Measurements from ENCODE around the gene FAM131B. TPM values are rescaled to one million over a fixed set of nuclear protein-coding genes. Genes with fewer than 3 reads are reported as not detected.

Gene FAM131B
- polyA plus RNA-seq, 1 donor (not counting 4 experiments of a cell fraction or from before 2014, with no cell fraction given): 0.21 TPM

DNA sequence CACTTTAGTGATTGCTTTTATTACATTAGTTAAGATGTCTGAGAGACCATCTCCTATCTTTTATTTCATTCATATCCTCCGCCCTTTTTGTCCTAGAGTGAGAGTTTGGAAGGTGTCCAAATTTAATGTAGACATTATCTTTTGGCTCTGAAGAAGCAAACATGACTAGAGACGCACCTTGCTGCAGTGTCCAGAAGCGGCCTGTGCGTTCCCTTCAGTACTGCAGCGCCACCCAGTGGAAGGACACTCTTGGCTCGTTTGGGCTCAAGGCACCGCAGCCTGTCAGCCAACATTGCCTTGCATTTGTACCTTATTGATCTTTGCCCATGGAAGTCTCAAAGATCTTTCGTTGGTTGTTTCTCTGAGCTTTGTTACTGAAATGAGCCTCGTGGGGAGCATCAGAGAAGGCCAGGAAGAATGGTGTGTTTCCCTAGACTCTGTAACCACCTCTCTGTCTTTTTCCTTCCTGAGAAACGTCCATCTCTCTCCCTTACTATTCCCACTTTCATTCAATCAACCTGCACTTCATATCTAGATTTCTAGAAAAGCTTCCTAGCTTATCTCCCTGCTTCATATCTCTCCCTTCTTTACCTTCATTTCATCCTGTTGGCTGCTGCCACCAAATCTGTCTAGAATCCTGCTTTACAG, 57.0 kb downstream of the FAM131B start:
- Histone ChIP-seq H2AFZ (ENCODE audit: control insufficient read depth, low read length) (no peak overlapping the region), H3K4me2 (ENCODE audit: control insufficient read depth, extremely low read depth, insufficient read depth, low read depth, low read length) (no peak overlapping the region), H3K79me2 (ENCODE audit: control insufficient read depth, insufficient read depth, low read length) (no peaks in the 10 kb centered on the region), H3K9me1 (ENCODE audit: control insufficient read depth, extremely low read depth, insufficient read depth, low read length) (no peaks in the 10 kb centered on the region), H3K27me3 (ENCODE audit: control insufficient read depth, extremely low read depth, insufficient read depth, low read length) (no peaks in the 10 kb centered on the region), H4K20me1 (ENCODE audit: control insufficient read depth, extremely low read depth, insufficient read depth, low read length) (no peaks in the 10 kb centered on the region), H3K4me1 (ENCODE audit: control insufficient read depth, extremely low read depth, insufficient read depth, low read length) (peaks cover 7% of the 10 kb centered on the region), H3K36me3 (ENCODE audit: control insufficient read depth in 2 of 2, extremely low read depth in 1 of 2, insufficient read depth in 2 of 2, low read length in 2 of 2) (peaks cover 23 to 37% of the 10 kb centered on the region in 2 experiments), H3K9ac (ENCODE audit: control insufficient read depth, extremely low read depth, insufficient read depth, low read length) (no peak overlapping the region), H3K9me3 (ENCODE audit: control insufficient read depth, low read depth, low read length) (no peaks in the 10 kb centered on the region), H3K4me3 (ENCODE audit: control insufficient read depth in 2 of 3, extremely low read depth in 1 of 3, insufficient read depth in 2 of 3, low read depth in 1 of 3, low read length in 3 of 3) (no peak overlapping the region), H3K27ac (ENCODE audit: control insufficient read depth, insufficient read depth, low read length) (no peak overlapping the region)
- no peak for TF ChIP-seq EZH2 (IDR thresholded peaks at IDR 0.05; ENCODE audit: low read length)
- TF ChIP-seq, protein P1, sequence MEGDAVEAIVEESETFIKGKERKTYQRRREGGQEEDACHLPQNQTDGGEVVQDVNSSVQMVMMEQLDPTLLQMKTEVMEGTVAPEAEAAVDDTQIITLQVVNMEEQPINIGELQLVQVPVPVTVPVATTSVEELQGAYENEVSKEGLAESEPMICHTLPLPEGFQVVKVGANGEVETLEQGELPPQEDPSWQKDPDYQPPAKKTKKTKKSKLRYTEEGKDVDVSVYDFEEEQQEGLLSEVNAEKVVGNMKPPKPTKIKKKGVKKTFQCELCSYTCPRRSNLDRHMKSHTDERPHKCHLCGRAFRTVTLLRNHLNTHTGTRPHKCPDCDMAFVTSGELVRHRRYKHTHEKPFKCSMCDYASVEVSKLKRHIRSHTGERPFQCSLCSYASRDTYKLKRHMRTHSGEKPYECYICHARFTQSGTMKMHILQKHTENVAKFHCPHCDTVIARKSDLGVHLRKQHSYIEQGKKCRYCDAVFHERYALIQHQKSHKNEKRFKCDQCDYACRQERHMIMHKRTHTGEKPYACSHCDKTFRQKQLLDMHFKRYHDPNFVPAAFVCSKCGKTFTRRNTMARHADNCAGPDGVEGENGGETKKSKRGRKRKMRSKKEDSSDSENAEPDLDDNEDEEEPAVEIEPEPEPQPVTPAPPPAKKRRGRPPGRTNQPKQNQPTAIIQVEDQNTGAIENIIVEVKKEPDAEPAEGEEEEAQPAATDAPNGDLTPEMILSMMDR (optimal IDR thresholded peaks at IDR 0.05 in 1 of 3, IDR thresholded peaks at IDR 0.05 in 1 of 3, conservative IDR thresholded peaks at IDR 0.05 in 1 of 3; ENCODE audit: extremely low read depth in 1 of 3, insufficient read depth in 2 of 3, low read length in 3 of 3): peak; percentile 89 to 95 (median 90)
- dilution Hi-C loops (cut with MboI; ENCODE audit: extremely low pct_ligation_motif_present, low sequenced_read_pairs): no loop called here
- DNase-seq (ENCODE audit: low read depth, low spot score) (no peak), FAIRE-seq (no peak)

DNA sequence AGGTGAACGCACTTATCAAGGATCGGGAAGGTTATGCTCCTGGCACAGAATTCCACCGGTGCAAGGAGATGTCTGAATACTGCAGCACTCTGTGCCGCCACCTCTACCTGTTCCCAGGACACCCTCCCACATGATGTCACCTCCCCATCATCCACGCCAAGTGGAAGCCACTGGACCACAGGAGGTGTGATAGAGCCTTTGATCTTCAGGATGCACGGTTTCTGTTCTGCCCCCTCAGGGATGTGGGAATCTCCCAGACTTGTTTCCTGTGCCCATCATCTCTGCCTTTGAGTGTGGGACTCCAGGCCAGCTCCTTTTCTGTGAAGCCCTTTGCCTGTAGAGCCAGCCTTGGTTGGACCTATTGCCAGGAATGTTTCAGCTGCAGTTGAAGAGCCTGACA, 57.6 kb downstream of the FAM131B start:
- Histone ChIP-seq H3K27me3 (ENCODE audit: control insufficient read depth, extremely low read depth, insufficient read depth, low read length) (no peaks in the 10 kb centered on the region), H3K9ac (ENCODE audit: control insufficient read depth, extremely low read depth, insufficient read depth, low read length) (no peak overlapping the region), H3K27ac (ENCODE audit: control insufficient read depth, insufficient read depth, low read length) (no peak overlapping the region), H3K9me1 (ENCODE audit: control insufficient read depth, extremely low read depth, insufficient read depth, low read length) (no peaks in the 10 kb centered on the region), H3K4me3 (ENCODE audit: control insufficient read depth in 2 of 3, extremely low read depth in 1 of 3, insufficient read depth in 2 of 3, low read depth in 1 of 3, low read length in 3 of 3) (no peak overlapping the region), H3K79me2 (ENCODE audit: control insufficient read depth, insufficient read depth, low read length) (no peaks in the 10 kb centered on the region), H3K4me2 (ENCODE audit: control insufficient read depth, extremely low read depth, insufficient read depth, low read depth, low read length) (no peak overlapping the region), H4K20me1 (ENCODE audit: control insufficient read depth, extremely low read depth, insufficient read depth, low read length) (no peaks in the 10 kb centered on the region), H3K9me3 (ENCODE audit: control insufficient read depth, low read depth, low read length) (no peaks in the 10 kb centered on the region), H3K36me3 (ENCODE audit: control insufficient read depth in 2 of 2, extremely low read depth in 1 of 2, insufficient read depth in 2 of 2, low read length in 2 of 2) (peaks cover 25 to 43% of the 10 kb centered on the region in 2 experiments), H2AFZ (ENCODE audit: control insufficient read depth, low read length) (no peak overlapping the region), H3K4me1 (ENCODE audit: control insufficient read depth, extremely low read depth, insufficient read depth, low read length) (peaks cover 7% of the 10 kb centered on the region)
- dilution Hi-C loops (cut with MboI; ENCODE audit: extremely low pct_ligation_motif_present, low sequenced_read_pairs): no loop called here
- no peak for TF ChIP-seq EZH2 (IDR thresholded peaks at IDR 0.05; ENCODE audit: low read length)
- DNase-seq (ENCODE audit: low read depth, low spot score) (no peak), FAIRE-seq (no peak)

DNA sequence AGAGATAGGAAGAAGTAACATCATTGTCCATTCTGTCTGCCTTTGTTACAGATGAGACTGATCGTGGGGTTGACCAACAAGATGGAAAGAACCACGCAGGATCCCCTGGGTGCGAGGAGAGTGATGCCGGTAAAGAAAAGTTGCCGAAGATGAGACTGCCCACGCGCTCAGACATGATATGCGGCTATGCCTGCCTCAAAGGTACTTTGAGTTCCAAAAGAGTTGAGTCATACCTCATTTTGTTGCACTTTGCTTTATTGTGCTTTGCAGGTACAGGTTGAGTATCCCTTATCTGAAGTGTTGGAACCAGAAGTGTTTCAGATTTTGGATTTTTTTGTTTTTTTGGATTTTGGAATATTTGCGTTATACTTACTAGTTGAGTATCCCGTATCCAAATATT, 58.8 kb downstream of the FAM131B start:
- H3K9me3 ChIP-seq (ENCODE audit: control insufficient read depth, low read depth, low read length): no peaks in the 10 kb centered on the region
- H3K9ac ChIP-seq (ENCODE audit: control insufficient read depth, extremely low read depth, insufficient read depth, low read length): no peak overlapping the region
- TF ChIP-seq, protein P1 (optimal IDR thresholded peaks at IDR 0.05 in 1 of 3, IDR thresholded peaks at IDR 0.05 in 1 of 3, conservative IDR thresholded peaks at IDR 0.05 in 1 of 3; ENCODE audit: extremely low read depth in 1 of 3, insufficient read depth in 2 of 3, low read length in 3 of 3): no peak
- no peak for TF ChIP-seq EZH2 (IDR thresholded peaks at IDR 0.05; ENCODE audit: low read length)
- DNase-seq (ENCODE audit: low read depth, low spot score) (no peak), FAIRE-seq (peak; percentile 68)
- no peaks in the 10 kb centered on the region for H3K27me3 ChIP-seq (ENCODE audit: control insufficient read depth, extremely low read depth, insufficient read depth, low read length)
- peaks cover 28 to 47% of the 10 kb centered on the region in 2 experiments for H3K36me3 ChIP-seq (ENCODE audit: control insufficient read depth in 2 of 2, extremely low read depth in 1 of 2, insufficient read depth in 2 of 2, low read length in 2 of 2)
- H3K79me2 ChIP-seq (ENCODE audit: control insufficient read depth, insufficient read depth, low read length): no peaks in the 10 kb centered on the region
- H2AFZ ChIP-seq (ENCODE audit: control insufficient read depth, low read length): no peak overlapping the region
- H3K9me1 ChIP-seq (ENCODE audit: control insufficient read depth, extremely low read depth, insufficient read depth, low read length): no peaks in the 10 kb centered on the region
- dilution Hi-C loops (cut with MboI; ENCODE audit: extremely low pct_ligation_motif_present, low sequenced_read_pairs): no loop called here
- peak overlapping the region; percentile 35 for H3K4me2 ChIP-seq (ENCODE audit: control insufficient read depth, extremely low read depth, insufficient read depth, low read depth, low read length)
- H3K4me3 ChIP-seq (ENCODE audit: control insufficient read depth in 2 of 3, extremely low read depth in 1 of 3, insufficient read depth in 2 of 3, low read depth in 1 of 3, low read length in 3 of 3): no peak overlapping the region
- H3K27ac ChIP-seq (ENCODE audit: control insufficient read depth, insufficient read depth, low read length): no peak overlapping the region
- H4K20me1 ChIP-seq (ENCODE audit: control insufficient read depth, extremely low read depth, insufficient read depth, low read length): no peaks in the 10 kb centered on the region
- peaks cover 7% of the 10 kb centered on the region for H3K4me1 ChIP-seq (ENCODE audit: control insufficient read depth, extremely low read depth, insufficient read depth, low read length)
